Muscle layer of duodenum (tissue), 2 donors: ENCODE results near the gene AP3D1.
A peak's percentile ranks its signal among the peaks of the same experiment; 100 is the strongest.

ENCODE experiments used
- H3K27ac ChIP-seq: one replicate; pipeline ENCODE4 v1.7.0; 2013; ENCODE audit warnings: mild to moderate bottlenecking, low read length
- H3K27me3 ChIP-seq: one replicate; pipeline ENCODE4 v1.7.0; 2013; ENCODE audit warnings: low read depth, mild to moderate bottlenecking, control low read depth, low read length
- H3K36me3 ChIP-seq, 2 donors: one replicate each; pipeline ENCODE4 v1.7.0; 2013; ENCODE audit warnings: low read length in 2 of 2, control low read depth in 1 of 2, mild to moderate bottlenecking in 1 of 2; ENCODE audit not compliant: insufficient read depth in 2 of 2, control insufficient read depth in 1 of 2
- H3K4me1 ChIP-seq, 2 donors: one replicate each; pipeline ENCODE4 v1.7.0; 2013; ENCODE audit warnings: low read length in 2 of 2, mild to moderate bottlenecking in 2 of 2, control low read depth in 1 of 2, moderate library complexity in 1 of 2; ENCODE audit not compliant: insufficient read depth in 2 of 2, control insufficient read depth in 1 of 2
- H3K4me3 ChIP-seq, 2 donors: one replicate each; pipeline ENCODE4 v1.7.0; 2013; ENCODE audit warnings: low read length in 2 of 2, low read depth in 1 of 2, mild to moderate bottlenecking in 1 of 2
- H3K9me3 ChIP-seq, 2 donors: one replicate each; pipeline ENCODE4 v1.7.0; 2013; ENCODE audit warnings: low read length in 2 of 2, control low read depth in 1 of 2, mild to moderate bottlenecking in 1 of 2; ENCODE audit not compliant: control insufficient read depth in 1 of 2
- donor health status: healthy.

AP3D1 gene

DNA sequence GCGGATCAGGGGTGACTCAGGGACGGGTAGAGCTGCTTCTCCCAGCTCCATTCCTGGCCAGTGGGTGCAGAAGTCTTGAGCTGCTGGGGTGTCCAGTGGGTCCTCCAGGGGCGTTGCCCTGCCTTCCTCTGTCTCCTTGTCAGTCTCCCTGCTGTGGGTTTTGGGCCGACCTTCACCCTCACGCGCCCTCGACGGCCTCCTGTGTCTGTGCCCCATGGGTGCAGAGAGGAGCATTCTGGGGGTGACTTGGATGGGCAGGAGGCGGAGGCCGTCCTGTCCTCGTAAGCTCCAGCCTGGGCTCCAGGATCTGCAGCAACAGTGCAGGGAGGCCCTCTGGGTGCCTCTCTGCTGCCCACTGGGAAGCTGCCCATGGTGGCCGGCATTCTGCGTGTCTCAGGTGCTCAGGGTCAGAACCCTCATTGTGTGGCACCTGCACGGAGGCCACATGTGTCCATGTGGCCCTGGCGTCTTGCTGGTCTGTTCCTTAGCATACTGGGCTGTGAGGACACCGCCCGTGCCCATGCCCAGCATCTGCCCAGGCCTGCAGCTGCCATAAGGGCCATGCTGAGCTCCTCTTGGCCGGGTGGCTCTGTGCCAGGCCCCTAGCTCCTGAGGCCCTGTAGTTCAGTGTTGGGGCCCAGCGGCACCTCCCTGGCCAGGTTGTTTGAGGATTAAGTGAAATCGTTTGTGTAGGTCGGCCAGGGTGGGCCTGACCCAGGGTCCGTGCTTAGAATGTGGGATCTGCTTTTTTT is 29.7 kb upstream of the AP3D1 start:
- Histone ChIP-seq H3K4me1 (peaks cover 0 to 31% of the 10 kb centered on the region in 2 donors), H3K36me3 (peaks cover 5 to 17% of the 10 kb centered on the region in 2 donors), H3K27ac (no peak overlapping the region), H3K27me3 (no peaks in the 10 kb centered on the region), H3K4me3 (no peak overlapping the region), H3K9me3 (no peaks in the 10 kb centered on the region)

DNA sequence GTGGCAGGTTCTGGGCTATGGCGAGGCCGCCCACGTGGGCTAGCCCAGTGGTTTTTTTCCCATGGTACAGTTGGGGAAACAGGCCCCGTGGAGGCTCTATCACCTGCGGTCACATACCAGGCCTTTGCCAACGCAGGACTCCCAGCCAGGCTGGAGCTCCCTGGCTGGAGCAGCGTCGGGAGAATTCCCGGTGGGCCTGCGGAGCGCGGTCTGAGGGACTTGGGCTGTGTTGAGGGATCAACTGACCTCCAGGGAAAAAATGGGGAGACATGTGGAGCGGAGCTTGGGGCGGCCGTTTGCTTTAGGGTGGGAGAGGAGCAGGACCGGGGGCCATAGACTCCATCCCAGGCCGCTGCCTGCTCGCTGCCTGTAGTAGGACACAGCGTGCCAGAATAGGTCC is 28.7 kb upstream of the AP3D1 start:
- Histone ChIP-seq H3K4me3 (no peak overlapping the region), H3K4me1 (peaks cover 0 to 31% of the 10 kb centered on the region in 2 donors), H3K36me3 (peaks cover 5 to 17% of the 10 kb centered on the region in 2 donors), H3K27me3 (no peaks in the 10 kb centered on the region), H3K27ac (no peak overlapping the region), H3K9me3 (no peaks in the 10 kb centered on the region)

DNA sequence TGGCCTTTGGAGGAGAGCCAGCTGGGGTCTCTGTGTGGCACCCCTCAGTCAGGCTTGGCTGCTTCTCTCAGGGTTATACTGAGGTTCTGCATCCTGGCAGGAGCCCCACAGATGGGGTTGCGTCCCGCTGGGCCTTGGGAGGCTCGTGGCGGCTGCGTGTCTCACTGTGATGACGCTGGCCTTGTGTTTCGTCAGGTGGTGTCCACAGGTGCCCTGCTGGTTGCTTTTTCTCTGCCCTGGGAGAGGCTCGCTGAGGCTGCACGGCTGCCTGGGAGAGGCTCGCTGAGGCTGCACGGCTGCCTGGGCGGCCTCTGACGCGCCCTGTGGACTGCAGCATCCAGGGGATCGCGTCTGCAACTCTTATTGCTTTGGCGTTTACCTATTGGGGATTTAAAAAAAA is 27.7 kb upstream of the AP3D1 start:
- Histone ChIP-seq H3K36me3 (peaks cover 5 to 10% of the 10 kb centered on the region in 2 donors), H3K4me1 (peaks cover 0 to 28% of the 10 kb centered on the region in 2 donors), H3K27me3 (no peaks in the 10 kb centered on the region), H3K4me3 (no peak overlapping the region), H3K9me3 (no peaks in the 10 kb centered on the region), H3K27ac (no peak overlapping the region)

DNA sequence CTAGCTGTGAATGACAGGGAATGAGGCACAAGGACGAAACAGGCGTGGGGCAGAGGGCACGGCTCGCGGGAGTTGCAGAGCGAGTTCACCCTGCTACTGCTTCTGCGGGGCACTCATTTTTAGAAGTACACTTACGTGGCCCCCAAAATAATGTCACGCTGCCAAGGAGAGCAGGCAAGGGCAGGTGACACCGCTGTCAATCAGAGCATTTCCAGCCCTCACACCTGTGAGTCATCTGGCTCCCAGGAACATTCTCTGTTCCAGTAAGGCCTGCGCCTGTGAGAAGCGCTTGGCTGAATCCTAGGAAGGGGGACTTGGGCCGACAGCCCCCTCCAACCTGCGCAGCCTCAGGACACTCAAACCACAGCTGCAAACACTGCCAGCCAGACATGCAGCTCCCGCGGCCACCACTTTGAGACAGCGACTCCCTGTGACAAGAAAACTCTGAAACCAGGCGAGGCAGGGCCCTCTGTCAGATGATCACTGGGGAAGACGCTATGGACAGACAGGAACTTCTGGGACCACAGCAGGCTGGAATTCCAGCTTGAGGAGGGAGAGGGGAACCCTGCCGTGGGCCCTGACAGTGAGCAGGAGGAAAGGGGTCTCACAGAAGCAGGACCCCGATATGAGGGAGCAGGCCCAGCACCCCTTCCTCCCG is 25.1 kb upstream of the AP3D1 start:
- Histone ChIP-seq H3K4me3 (no peak overlapping the region), H3K36me3 (peaks cover 5 to 7% of the 10 kb centered on the region in 2 donors), H3K27me3 (no peaks in the 10 kb centered on the region), H3K4me1 (peaks cover 5 to 18% of the 10 kb centered on the region in 2 donors), H3K27ac (no peak overlapping the region), H3K9me3 (no peaks in the 10 kb centered on the region)

DNA sequence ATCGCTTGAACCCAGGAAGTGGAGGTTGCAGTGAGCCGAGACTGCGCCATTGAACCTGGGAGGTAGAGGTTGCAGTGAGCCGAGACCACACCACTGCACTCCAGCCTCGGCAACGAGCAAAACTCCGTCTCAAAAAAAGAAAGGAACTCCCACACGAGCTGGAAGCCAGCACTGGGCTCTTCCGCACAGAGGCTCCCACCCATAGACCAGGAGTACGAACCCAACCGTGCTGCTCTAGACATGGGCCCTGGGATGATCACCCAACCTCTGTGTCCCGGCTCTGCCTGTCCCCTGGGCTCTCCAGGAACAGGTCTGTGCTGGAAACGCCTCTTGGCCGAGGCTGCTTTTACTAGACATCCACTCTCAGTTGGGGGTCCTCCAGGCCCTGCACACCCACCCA is 24.4 kb upstream of the AP3D1 start:
- Histone ChIP-seq H3K27ac (no peak overlapping the region), H3K4me1 (peaks cover 12 to 19% of the 10 kb centered on the region in 2 donors), H3K4me3 (no peak overlapping the region), H3K9me3 (no peaks in the 10 kb centered on the region), H3K36me3 (peaks cover 0 to under 1% of the 10 kb centered on the region in 2 donors), H3K27me3 (no peaks in the 10 kb centered on the region)

DNA sequence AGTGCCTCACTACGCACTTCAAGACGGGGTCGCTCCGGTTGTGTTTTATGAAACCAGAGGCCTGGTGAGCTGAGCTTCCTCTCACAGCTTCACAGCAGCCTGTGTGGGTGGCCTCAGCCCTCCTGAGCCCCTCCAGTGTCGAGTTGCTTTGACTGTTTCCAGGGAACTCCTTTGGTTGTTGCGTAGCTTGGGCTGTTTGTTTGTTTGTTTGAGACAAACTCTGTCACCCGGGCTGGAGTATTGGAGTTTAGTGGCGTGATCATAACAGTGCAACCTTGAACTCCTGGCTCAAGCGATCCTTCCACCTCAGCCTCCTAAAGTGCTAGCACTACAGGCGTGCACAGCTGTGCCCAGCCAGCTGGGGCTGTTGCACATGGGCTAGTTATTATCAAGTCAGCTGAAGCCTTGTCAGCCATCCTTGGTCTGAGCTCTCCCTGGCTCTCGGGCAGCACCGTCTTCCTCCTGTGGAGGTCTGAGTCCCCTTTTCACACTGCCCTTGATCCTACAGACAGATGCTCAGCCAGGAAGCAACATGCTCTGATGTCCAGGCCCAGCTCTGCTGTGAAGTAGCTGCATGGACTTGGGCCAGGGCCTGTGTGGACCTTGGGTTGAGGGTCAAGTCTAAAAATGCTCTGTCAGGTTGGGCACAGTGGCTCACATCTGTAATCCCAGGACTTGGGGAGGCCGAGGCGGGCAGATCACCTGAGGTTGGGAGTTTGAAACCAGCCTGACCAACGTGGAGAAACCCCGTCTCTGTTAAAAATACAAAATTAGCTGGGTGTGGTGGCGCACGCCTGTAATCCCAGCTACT is 22.6 kb upstream of the AP3D1 start:
- no peaks in the 10 kb centered on the region for H3K27me3 ChIP-seq
- H3K4me1 ChIP-seq, result peaks cover 22 to 35% of the 10 kb centered on the region in 2 donors
- no peaks in the 10 kb centered on the region for H3K9me3 ChIP-seq
- no peak overlapping the region for H3K4me3 ChIP-seq
- H3K27ac ChIP-seq, result no peak overlapping the region
- no peaks in the 10 kb centered on the region for H3K36me3 ChIP-seq

DNA sequence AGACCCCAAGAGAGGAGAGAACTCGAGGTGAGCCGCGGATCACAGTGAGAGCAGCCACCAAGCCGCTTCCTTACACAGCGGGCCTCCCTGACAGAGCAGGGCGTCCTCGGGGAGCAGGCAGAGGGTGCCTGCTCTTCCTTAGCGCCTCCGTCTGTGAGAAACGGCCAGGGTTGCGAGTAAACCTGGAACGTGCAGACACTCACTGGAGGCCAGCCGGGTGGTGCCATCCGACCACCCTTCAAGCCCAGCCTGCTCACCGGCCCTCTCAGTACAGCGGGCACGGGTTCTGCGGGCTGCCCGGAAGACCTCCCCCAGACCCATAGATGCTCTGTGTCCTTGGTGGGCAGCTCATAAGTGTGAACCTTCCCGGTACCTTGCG is 22.0 kb upstream of the AP3D1 start:
- no peak overlapping the region for H3K4me3 ChIP-seq
- no peaks in the 10 kb centered on the region for H3K9me3 ChIP-seq
- H3K36me3 ChIP-seq, result no peaks in the 10 kb centered on the region
- no peaks in the 10 kb centered on the region for H3K27me3 ChIP-seq
- peaks cover 24 to 40% of the 10 kb centered on the region in 2 donors for H3K4me1 ChIP-seq
- no peak overlapping the region for H3K27ac ChIP-seq

DNA sequence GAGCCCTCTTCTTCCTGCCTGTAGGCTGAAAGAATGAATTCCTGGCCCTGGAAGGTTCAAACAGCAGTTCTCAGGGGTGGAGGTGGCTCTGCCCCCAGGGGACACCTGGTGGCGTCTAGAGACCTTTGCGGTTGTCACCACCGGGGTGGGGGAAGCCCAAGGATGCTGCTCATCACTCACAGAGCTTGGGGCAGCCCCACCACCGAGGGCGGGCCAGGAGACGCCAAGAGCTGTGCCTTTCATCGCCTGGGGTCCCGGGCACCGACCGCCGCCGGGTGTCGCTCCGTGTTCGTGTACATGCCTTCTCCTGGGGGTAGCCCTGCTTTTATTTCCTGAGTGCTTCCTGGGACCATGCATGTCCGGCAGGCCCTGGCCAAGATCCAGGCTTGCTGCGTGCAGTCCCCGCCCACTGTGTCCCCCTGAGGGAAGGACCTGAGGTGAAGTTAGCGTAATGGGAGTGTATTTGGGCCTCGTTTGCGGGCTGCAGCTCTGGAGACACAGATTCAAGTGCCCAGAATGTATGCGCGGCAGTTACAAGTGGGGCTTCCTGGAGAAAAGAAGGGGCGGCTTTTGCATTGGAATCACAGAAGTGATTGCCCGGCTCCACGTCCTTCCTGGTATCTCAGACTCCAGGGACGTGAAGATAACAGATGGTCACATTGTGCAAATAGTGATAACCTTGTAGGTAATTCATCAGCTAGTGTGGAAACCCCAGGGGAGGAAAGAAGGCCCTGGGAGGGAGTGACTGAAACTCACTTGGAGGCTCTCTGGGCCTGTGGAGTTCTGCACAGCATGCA is 20.2 kb upstream of the AP3D1 start:
- no peaks in the 10 kb centered on the region for H3K36me3 ChIP-seq
- peaks cover 38 to 58% of the 10 kb centered on the region in 2 donors for H3K4me1 ChIP-seq
- H3K9me3 ChIP-seq, result no peaks in the 10 kb centered on the region
- no peaks in the 10 kb centered on the region for H3K27me3 ChIP-seq
- no peak overlapping the region for H3K27ac ChIP-seq
- no peak overlapping the region for H3K4me3 ChIP-seq

DNA sequence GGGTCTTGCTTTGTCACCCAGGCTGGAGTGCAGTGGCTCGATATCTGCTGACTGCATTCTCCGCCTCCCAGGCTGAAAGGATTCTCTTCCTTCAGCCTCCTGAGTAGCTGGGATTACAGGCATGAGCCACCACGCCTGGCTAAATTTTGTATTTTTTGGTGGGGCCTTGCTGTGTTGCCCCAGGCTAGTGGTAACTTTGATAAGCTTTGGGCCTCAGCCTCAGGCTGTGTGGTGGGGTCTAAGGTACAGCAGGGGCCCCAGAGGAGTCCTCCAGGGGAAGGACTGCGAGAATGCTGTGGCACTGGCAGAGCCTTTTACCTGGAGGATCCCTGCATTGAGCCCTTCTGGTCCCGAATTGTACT is 19.6 kb upstream of the AP3D1 start:
- H3K27ac ChIP-seq, result no peak overlapping the region
- peaks cover 38 to 61% of the 10 kb centered on the region in 2 donors for H3K4me1 ChIP-seq
- H3K36me3 ChIP-seq, result no peaks in the 10 kb centered on the region

DNA sequence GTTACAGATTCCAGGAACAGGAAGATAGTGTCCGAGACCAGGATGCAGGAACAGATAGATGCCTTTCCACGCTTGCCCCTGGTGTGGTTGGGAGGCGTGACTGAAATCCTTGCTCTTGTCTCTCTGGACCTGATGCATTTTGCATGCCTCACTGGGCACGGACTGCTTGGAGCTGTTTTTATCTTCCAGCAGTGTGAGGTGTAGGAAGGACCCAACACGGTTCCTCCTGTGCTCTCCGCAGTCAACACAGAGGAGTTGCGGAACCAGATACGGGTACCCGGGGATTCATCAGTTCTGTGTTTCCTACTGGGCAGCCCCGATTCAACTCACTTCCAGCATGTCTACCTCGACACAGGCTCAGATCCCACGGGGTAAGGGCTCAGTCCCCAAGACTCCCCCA is 18.9 kb upstream of the AP3D1 start:
- H3K9me3 ChIP-seq, result no peaks in the 10 kb centered on the region
- H3K4me3 ChIP-seq, result no peak overlapping the region
- no peaks in the 10 kb centered on the region for H3K36me3 ChIP-seq
- peak overlapping the region; percentile 70 for H3K27ac ChIP-seq
- H3K27me3 ChIP-seq, result no peaks in the 10 kb centered on the region
- peaks cover 38 to 68% of the 10 kb centered on the region in 2 donors for H3K4me1 ChIP-seq

More for the DNA sequence above, 19.6 kb upstream of the AP3D1 start:
- Histone ChIP-seq H3K9me3 (no peaks in the 10 kb centered on the region), H3K27me3 (no peaks in the 10 kb centered on the region), H3K4me3 (no peak overlapping the region)
